IMR-90 (cell line): ENCODE measurements around the gene KCNQ1. TPM values are rescaled to one million over a fixed set of nuclear protein-coding genes. Genes with fewer than 3 reads are reported as not detected.

ENCODE experiments used
- ATAC-seq: fragments of 200-7000 bp; cut with Tn5 transposase; 2 replicates; pipeline ENCODE4 v1.9.1; 2020; ENCODE audit warnings: low read depth, mild to moderate bottlenecking, moderate library complexity
- BruUV-seq: library from RNA; stranded (reverse); fragments of 400-500 nt; replicated peaks from 2 replicates; lab custom pipeline; 2021; lab: Mats Ljungman, UMichigan
- CTCF ChIA-PET: fragments of 300-600 bp; formaldehyde crosslinking; extraction: SDS; loops from one replicate; lab custom pipeline; 2021; ENCODE audit warnings: antibody characterized with exemption; lab: Yijun Ruan, JAX
- POLR2A ChIA-PET: fragments of 300-600 bp; sonication (Branson Sonifier 250); formaldehyde crosslinking; loops from one replicate; lab custom pipeline; 2022; ENCODE audit warnings: antibody characterized with exemption; ENCODE audit not compliant: unreplicated experiment; lab: Charles Lee
- DNase-seq: peaks from one replicate; pipeline ENCODE4 v3.0.0; 2013
- H2AFZ ChIP-seq: replicated peaks from 2 replicates; pipeline ENCODE3; 2013; ENCODE audit warnings: low read length, mild to moderate bottlenecking; ENCODE audit not compliant: poor library complexity
- H2AK5ac ChIP-seq: 2 replicates; pipeline ENCODE4 v1.6.1; 2013; ENCODE audit warnings: low read depth, low read length, inconsistent platforms
- H2AK9ac ChIP-seq: replicated peaks from 2 replicates; pipeline ENCODE3; 2013; ENCODE audit warnings: mild to moderate bottlenecking, low read depth, low read length, moderate library complexity; ENCODE audit not compliant: poor library complexity
- H2BK120ac ChIP-seq: 2 replicates; pipeline ENCODE4 v1.6.1; 2013; ENCODE audit warnings: low read depth, low read length, inconsistent platforms
- H2BK15ac ChIP-seq: 3 replicates; pipeline ENCODE4 v1.6.1; 2013; ENCODE audit warnings: low read depth, low read length, inconsistent platforms
- H2BK20ac ChIP-seq: 2 replicates; pipeline ENCODE4 v1.6.1; 2013; ENCODE audit warnings: low read depth, mild to moderate bottlenecking, inconsistent platforms, low read length, moderate library complexity
- H2BK5ac ChIP-seq: 2 replicates; pipeline ENCODE4 v1.6.1; 2013; ENCODE audit warnings: mild to moderate bottlenecking, low read depth, low read length, inconsistent platforms; ENCODE audit not compliant: poor library complexity, severe bottlenecking
- H3K14ac ChIP-seq: replicated peaks from 2 replicates; pipeline ENCODE4 v1.6.1; 2013; ENCODE audit warnings: low read depth, low read length, inconsistent platforms
- H3K18ac ChIP-seq: 2 replicates; pipeline ENCODE4 v1.6.1; 2013; ENCODE audit warnings: low read depth, low read length, control low read depth
- H3K23ac ChIP-seq: 2 replicates; pipeline ENCODE4 v1.6.1; 2013; ENCODE audit warnings: low read depth, low read length, inconsistent platforms
- H3K27ac ChIP-seq: 2 replicates; pipeline ENCODE4 v1.5.1; 2013; ENCODE audit warnings: mild to moderate bottlenecking, control low read depth, low read length; ENCODE audit not compliant: insufficient read depth
- H3K27me3 ChIP-seq: 2 replicates; pipeline ENCODE4 v1.6.1; 2013; ENCODE audit warnings: low read length; ENCODE audit not compliant: control insufficient read depth, insufficient read depth
- H3K36me3 ChIP-seq: 2 replicates; pipeline ENCODE4 v1.6.1; 2013; ENCODE audit warnings: low read length, mixed read lengths; ENCODE audit not compliant: control insufficient read depth, insufficient read depth
- H3K4ac ChIP-seq: 2 replicates; pipeline ENCODE4 v1.6.1; 2013; ENCODE audit warnings: low read depth, low read length, inconsistent platforms
- H3K4me1 ChIP-seq: 2 replicates; pipeline ENCODE4 v1.6.1; 2013; ENCODE audit warnings: low read length, mixed read lengths; ENCODE audit not compliant: control insufficient read depth, insufficient read depth
- H3K4me2 ChIP-seq: 2 replicates; pipeline ENCODE4 v1.6.1; 2013; ENCODE audit warnings: low read depth, mild to moderate bottlenecking, control low read depth, low read length, moderate library complexity
- H3K4me3 ChIP-seq: 2 replicates; pipeline ENCODE4 v1.5.1; 2013; ENCODE audit warnings: low read depth, mild to moderate bottlenecking, control low read depth, low read length, moderate library complexity; ENCODE audit not compliant: insufficient read depth
- H3K56ac ChIP-seq: 2 replicates; pipeline ENCODE4 v1.6.1; 2013; ENCODE audit warnings: low read length, inconsistent platforms; ENCODE audit not compliant: insufficient read depth; ENCODE audit errors: extremely low read depth
- H3K79me1 ChIP-seq, 2 experiments: 2 replicates each; pipeline ENCODE4 v1.6.1; 2013; ENCODE audit warnings: low read length in 2 of 2, inconsistent platforms in 1 of 2, low read depth in 1 of 2
- H3K9ac ChIP-seq: 2 replicates; pipeline ENCODE4 v1.6.1; 2013; ENCODE audit warnings: low read depth, low read length, control low read depth
- H3K9me1 ChIP-seq: 2 replicates; pipeline ENCODE4 v1.6.1; 2013; ENCODE audit warnings: low read length, inconsistent platforms; ENCODE audit not compliant: insufficient read depth
- H3K9me3 ChIP-seq: 2 replicates; pipeline ENCODE4 v1.6.1; 2013; ENCODE audit warnings: low read length; ENCODE audit not compliant: control insufficient read depth, insufficient read depth
- H4K20me1 ChIP-seq: 2 replicates; pipeline ENCODE4 v1.6.1; 2013; ENCODE audit warnings: low read length, inconsistent platforms; ENCODE audit not compliant: insufficient read depth
- H4K5ac ChIP-seq: 2 replicates; pipeline ENCODE4 v1.6.1; 2013; ENCODE audit warnings: mild to moderate bottlenecking, low read depth, low read length, control low read depth
- H4K8ac ChIP-seq, 2 experiments: 2 replicates each; pipeline ENCODE4 v1.6.1; 2013; ENCODE audit warnings: low read depth in 2 of 2, low read length in 2 of 2, control low read depth in 1 of 2, inconsistent platforms in 1 of 2
- H4K91ac ChIP-seq: 2 replicates; pipeline ENCODE4 v1.6.1; 2013; ENCODE audit warnings: low read depth, low read length, inconsistent platforms; ENCODE audit not compliant: insufficient read depth
- BHLHE40 ChIP-seq: fragments of 150-350 bp; IDR thresholded peaks from 2 replicates; pipeline ENCODE4 v1.6.1; 2016; ENCODE audit warnings: mild to moderate bottlenecking, low read depth, low read length
- CEBPB ChIP-seq: IDR thresholded peaks from 2 replicates; pipeline ENCODE4 v1.6.1; 2012; ENCODE audit warnings: low read depth, low read length, improper control_type of control experiment
- CHD1 ChIP-seq: IDR thresholded peaks from 2 replicates; pipeline ENCODE4 v1.6.1; 2012; ENCODE audit warnings: low read depth, low read length, improper control_type of control experiment
- CTCF ChIP-seq: conservative IDR thresholded peaks from 2 replicates; pipeline ENCODE4 v1.5.1; 2012; ENCODE audit warnings: mild to moderate bottlenecking, low read depth, low read length, improper control_type of control experiment
- FOS ChIP-seq: fragments of 150-350 bp; IDR thresholded peaks from 2 replicates; pipeline ENCODE4 v1.6.1; 2016; ENCODE audit warnings: low read depth, low read length
- MAFK ChIP-seq: IDR thresholded peaks from 2 replicates; pipeline ENCODE4 v1.6.1; 2012; ENCODE audit warnings: low read depth, low read length, improper control_type of control experiment
- MAZ ChIP-seq: IDR thresholded peaks from 2 replicates; pipeline ENCODE4 v1.6.1; 2012; ENCODE audit warnings: low read depth, mild to moderate bottlenecking, low read length, improper control_type of control experiment, moderate library complexity, borderline replicate concordance
- MXI1 ChIP-seq: IDR thresholded peaks from 2 replicates; pipeline ENCODE4 v1.6.1; 2012; ENCODE audit warnings: low read depth, mild to moderate bottlenecking, low read length, moderate library complexity, borderline replicate concordance
- NFE2L2 ChIP-seq: fragments of 150-350 bp; IDR thresholded peaks from 2 replicates; pipeline ENCODE4 v1.6.1; 2016; ENCODE audit warnings: low read depth, mild to moderate bottlenecking, low read length
- POLR2A ChIP-seq: IDR thresholded peaks from 2 replicates; pipeline ENCODE4 v1.6.1; 2012; ENCODE audit warnings: mild to moderate bottlenecking, low read depth, low read length
- RAD21 ChIP-seq: IDR thresholded peaks from 2 replicates; pipeline ENCODE4 v1.6.1; 2012; ENCODE audit warnings: low read length, improper control_type of control experiment
- RCOR1 ChIP-seq: IDR thresholded peaks from 2 replicates; pipeline ENCODE4 v1.6.1; 2012; ENCODE audit warnings: mild to moderate bottlenecking, low read length, improper control_type of control experiment; ENCODE audit not compliant: insufficient replicate concordance
- RFX5 ChIP-seq: IDR thresholded peaks from 2 replicates; pipeline ENCODE4 v1.8.0; 2012; ENCODE audit warnings: low read depth, mild to moderate bottlenecking, low read length, moderate library complexity
- SMC3 ChIP-seq: fragments of 150-350 bp; IDR thresholded peaks from 2 replicates; pipeline ENCODE4 v1.6.1; 2016; ENCODE audit warnings: low read depth, mild to moderate bottlenecking, antibody characterized with exemption, low read length, moderate library complexity
- USF2 ChIP-seq: fragments of 150-350 bp; IDR thresholded peaks from 2 replicates; pipeline ENCODE4 v1.6.1; 2017; ENCODE audit warnings: mild to moderate bottlenecking, antibody characterized with exemption, low read length, low read depth
- WGBS, 2 experiments: methylation state at CpG; one replicate each; pipeline versions ENCODE4 v1.1.5 to v1.1.7; 2013; ENCODE audit warnings: missing lambda C conversion rate in 2 of 2; ENCODE audit not compliant: insufficient read length in 1 of 2; ENCODE audit errors: extremely low coverage in 2 of 2; 5-methylcytosine and 5-hydroxymethylcytosine counted together
- dilution Hi-C: fragments of 300-500 bp; cut with HindIII; formaldehyde crosslinking; loops from one replicate; pipeline ENCODE4 v1.14.3; 2018; ENCODE audit warnings: low sequenced_read_pairs; ENCODE audit not compliant: unreplicated experiment
- in situ Hi-C: fragments of 300-500 bp; cut with MboI; formaldehyde crosslinking; loops from 3 replicates; pipeline ENCODE4 v1.14.3; 2019; ENCODE audit warnings: low sequenced_read_pairs, inconsistent platforms, mixed read lengths
- intact Hi-C: fragments of 100-400 bp; cut with micrococcal nuclease; formaldehyde crosslinking; loops from 2 replicates; pipeline ENCODE4 v1.10.0; 2022
- polyA plus RNA-seq, 3 experiments: library from polyadenylated mRNA; depleted of rRNA; stranded (reverse); fragments of >200 nt; gene quantifications; 2 replicates each; pipeline ENCODE4 v1.2.3, GENCODE V29; 2012; ENCODE audit warnings: low replicate concordance in 1 of 3
- total RNA-seq: library from RNA; depleted of rRNA; stranded (reverse); fragments of >200 nt; gene quantifications from 2 replicates; pipeline ENCODE4 v1.2.3, GENCODE V29; 2012

Gene KCNQ1
- total and polyA plus RNA-seq, 2 of the 4 experiments (the other 2 are of a cell fraction) = 0.07 TPM; not detected in 1

GRCh38 chr11:2535673-2536439, 91.0 kb downstream of the KCNQ1 start:
- peak overlapping the region; percentile 9; the same call in 1 of the 2 replicates for H2AK5ac ChIP-seq
- no peak overlapping the region for H3K56ac ChIP-seq
- H3K4me3 ChIP-seq = no peak overlapping the region
- H3K9me1 ChIP-seq = peaks cover 3% of the 10 kb centered on the region
- intact Hi-C loops = no loop called here
- ChIA-PET CTCF (no interaction called here), POLR2A (no interaction called here)
- H2BK20ac ChIP-seq = no peak overlapping the region
- in situ Hi-C loops = no loop called here
- no TSS peak for BruUV-seq
- no peak overlapping the region for H2BK5ac ChIP-seq
- no peak overlapping the region for H3K23ac ChIP-seq
- no peak for ATAC-seq
- no peak overlapping the region for H3K14ac ChIP-seq
- H2AFZ ChIP-seq = no peak overlapping the region
- no peak for DNase-seq
- no peaks in the 10 kb centered on the region for H3K36me3 ChIP-seq
- H4K20me1 ChIP-seq = no peaks in the 10 kb centered on the region; the same call in 1 of the 2 replicates
- no peaks in the 10 kb centered on the region for H3K79me1 ChIP-seq
- no peak overlapping the region for H4K8ac ChIP-seq
- no peak overlapping the region for H3K27ac ChIP-seq
- no peak overlapping the region for H3K4ac ChIP-seq
- no peak overlapping the region for H3K4me2 ChIP-seq
- peak overlapping the region; percentile 32 for H2AK9ac ChIP-seq
- H2BK15ac ChIP-seq = no peak overlapping the region
- peaks cover 10% of the 10 kb centered on the region; the same call in 1 of the 2 replicates for H3K27me3 ChIP-seq
- no peaks in the 10 kb centered on the region for H3K9me3 ChIP-seq
- no peak overlapping the region for H3K18ac ChIP-seq
- 95% methylated on average over 4 of the region's 27 CpGs; no CpG with 5 or more reads in 1 of the 2 experiments for WGBS, 2 experiments
- H3K9ac ChIP-seq = no peak overlapping the region
- dilution Hi-C loops = no loop called here
- peaks cover 14% of the 10 kb centered on the region for H3K4me1 ChIP-seq
- H2BK120ac ChIP-seq = no peak overlapping the region
- H4K5ac ChIP-seq = no peak overlapping the region
- H4K91ac ChIP-seq = no peak overlapping the region
- TF ChIP-seq POLR2A (no peak), BHLHE40 (no peak), RFX5 (no peak), RCOR1 (no peak), MXI1 (no peak), MAZ (no peak), CEBPB (no peak), SMC3 (no peak), NFE2L2 (no peak), RAD21 (no peak), CTCF (no peak), FOS (no peak), USF2 (no peak), MAFK (no peak), CHD1 (no peak)
